Measurements from ENCODE around the gene ZNF654.
A peak's percentile ranks its signal among the peaks of the same experiment; 100 is the strongest.

ZNF654 gene

GRCh38 chr3:88030210-88030609 lies 28.8 kb upstream of the ZNF654 start:
- no peak overlapping the region for H3K4me3 ChIP-seq (replicated peaks; ENCODE audit: insufficient read depth, low read length)
- no peak for DNase-seq (ENCODE audit: low read depth in 1 of 2, low spot score in 1 of 2)
- H3K27ac ChIP-seq (replicated peaks), result no peak overlapping the region
- H3K27me3 ChIP-seq (ENCODE audit: insufficient read depth, poor library complexity, severe bottlenecking), result no peaks in the 10 kb centered on the region
- TF ChIP-seq POLR2AphosphoS5 (IDR thresholded peaks at IDR 0.05; ENCODE audit: low read depth) (no peak), REST (IDR thresholded peaks at IDR 0.05; ENCODE audit: insufficient replicate concordance, low read depth) (no peak), GABPA (IDR thresholded peaks at IDR 0.05; ENCODE audit: low read depth) (no peak), SPI1 (IDR thresholded peaks at IDR 0.05; ENCODE audit: borderline replicate concordance, low read depth) (no peak), CTCF (IDR thresholded peaks at IDR 0.05; ENCODE audit: insufficient read depth, low read length) (no peak)

GRCh38 chr3:88031642-88032077 lies 27.4 kb upstream of the ZNF654 start:
- no peak for DNase-seq (ENCODE audit: low read depth in 1 of 2, low spot score in 1 of 2)
- peak overlapping the region; percentile 54 for H3K27ac ChIP-seq (replicated peaks)
- H3K27me3 ChIP-seq (ENCODE audit: insufficient read depth, poor library complexity, severe bottlenecking), result no peaks in the 10 kb centered on the region
- H3K4me3 ChIP-seq (replicated peaks; ENCODE audit: insufficient read depth, low read length), result peak overlapping the region; percentile 42
- TF ChIP-seq GABPA (IDR thresholded peaks at IDR 0.05; ENCODE audit: low read depth) (no peak), REST (IDR thresholded peaks at IDR 0.05; ENCODE audit: insufficient replicate concordance, low read depth) (no peak), POLR2AphosphoS5 (IDR thresholded peaks at IDR 0.05; ENCODE audit: low read depth) (no peak), SPI1 (IDR thresholded peaks at IDR 0.05; ENCODE audit: borderline replicate concordance, low read depth) (no peak), CTCF (IDR thresholded peaks at IDR 0.05; ENCODE audit: insufficient read depth, low read length) (no peak)

- no peak for DNase-seq (ENCODE audit: low read depth in 1 of 2, low spot score in 1 of 2)
- H3K4me3 ChIP-seq (replicated peaks; ENCODE audit: insufficient read depth, low read length), result peak overlapping the region; percentile 42
- H3K27me3 ChIP-seq (ENCODE audit: insufficient read depth, poor library complexity, severe bottlenecking), result no peaks in the 10 kb centered on the region
- no peak for TF ChIP-seq GABPA (IDR thresholded peaks at IDR 0.05; ENCODE audit: low read depth)
- no peak for TF ChIP-seq POLR2AphosphoS5 (IDR thresholded peaks at IDR 0.05; ENCODE audit: low read depth)
- TF ChIP-seq SPI1 (IDR thresholded peaks at IDR 0.05; ENCODE audit: borderline replicate concordance, low read depth), result no peak
- no peak for TF ChIP-seq REST (IDR thresholded peaks at IDR 0.05; ENCODE audit: insufficient replicate concordance, low read depth)
- TF ChIP-seq CTCF (IDR thresholded peaks at IDR 0.05; ENCODE audit: insufficient read depth, low read length), result no peak
- peak overlapping the region; percentile 54 for H3K27ac ChIP-seq (replicated peaks)
Observed at GRCh38 chr3:88032245-88032644, 26.8 kb upstream of the ZNF654 start.
